Measurements from ENCODE around the gene LRRC4C. TPM values are rescaled to one million over a fixed set of nuclear protein-coding genes. Genes with fewer than 3 reads are reported as not detected.

The LRRC4C gene
- total RNA-seq, 1 donor from 2014 or later: 0.41 TPM

- no peak for TF ChIP-seq CTCF (IDR thresholded peaks at IDR 0.05; ENCODE audit: borderline replicate concordance)
- Histone ChIP-seq H3K4me1 (no peaks in the 10 kb centered on the region), H3K27ac (replicated peaks) (no peak overlapping the region), H3K4me3 (no peak overlapping the region), H3K9me3 (replicated peaks) (peaks cover 11% of the 10 kb centered on the region), H3K27me3 (ENCODE audit: low read depth) (no peaks in the 10 kb centered on the region), H3K36me3 (no peaks in the 10 kb centered on the region)
- no peak for DNase-seq
- intact Hi-C loops (cut with micrococcal nuclease): no loop called here
These were observed 138.8 kb downstream of the LRRC4C start for GRCh38 chr11:41320653-41321052.

GRCh38 chr11:41320238-41320637 lies 139.2 kb downstream of the LRRC4C start:
- H3K27ac ChIP-seq (replicated peaks): no peak overlapping the region
- DNase-seq: no peak

GRCh38 chr11:41319434-41319833 lies 140.0 kb downstream of the LRRC4C start:
- Histone ChIP-seq H3K9me3 (replicated peaks) (peaks cover 11% of the 10 kb centered on the region), H3K27me3 (ENCODE audit: low read depth) (no peaks in the 10 kb centered on the region), H3K27ac (replicated peaks) (no peak overlapping the region), H3K36me3 (no peaks in the 10 kb centered on the region), H3K4me1 (no peaks in the 10 kb centered on the region), H3K4me3 (no peak overlapping the region)
- intact Hi-C loops (cut with micrococcal nuclease): no loop called here
- TF ChIP-seq CTCF (IDR thresholded peaks at IDR 0.05; ENCODE audit: borderline replicate concordance): no peak
- no peak for DNase-seq

More at GRCh38 chr11:41320238-41320637, 139.2 kb downstream of the LRRC4C start:
- Histone ChIP-seq H3K9me3 (replicated peaks) (peaks cover 11% of the 10 kb centered on the region), H3K27me3 (ENCODE audit: low read depth) (no peaks in the 10 kb centered on the region), H3K4me1 (no peaks in the 10 kb centered on the region), H3K36me3 (no peaks in the 10 kb centered on the region), H3K4me3 (no peak overlapping the region)
- TF ChIP-seq CTCF (IDR thresholded peaks at IDR 0.05; ENCODE audit: borderline replicate concordance): no peak
- intact Hi-C loops (cut with micrococcal nuclease): no loop called here

GRCh38 chr11:41316751-41317150 lies 142.7 kb downstream of the LRRC4C start:
- TF ChIP-seq CTCF (IDR thresholded peaks at IDR 0.05; ENCODE audit: borderline replicate concordance): no peak
- H3K9me3 ChIP-seq (replicated peaks): peaks cover 11% of the 10 kb centered on the region
- intact Hi-C loops (cut with micrococcal nuclease): no loop called here

GRCh38 chr11:41313226-41313625 lies 146.2 kb downstream of the LRRC4C start:
- DNase-seq: no peak
- no peaks in the 10 kb centered on the region for H3K27me3 ChIP-seq (ENCODE audit: low read depth)
- no peaks in the 10 kb centered on the region for H3K9me3 ChIP-seq (replicated peaks)
- intact Hi-C loops (cut with micrococcal nuclease): no loop called here
- no peak overlapping the region for H3K4me3 ChIP-seq
- no peaks in the 10 kb centered on the region for H3K36me3 ChIP-seq
- no peak for TF ChIP-seq CTCF (IDR thresholded peaks at IDR 0.05; ENCODE audit: borderline replicate concordance)
- no peak overlapping the region for H3K27ac ChIP-seq (replicated peaks)
- no peaks in the 10 kb centered on the region for H3K4me1 ChIP-seq

More at GRCh38 chr11:41316751-41317150, 142.7 kb downstream of the LRRC4C start:
- Histone ChIP-seq H3K4me1 (no peaks in the 10 kb centered on the region), H3K4me3 (no peak overlapping the region), H3K36me3 (no peaks in the 10 kb centered on the region), H3K27me3 (ENCODE audit: low read depth) (no peaks in the 10 kb centered on the region), H3K27ac (replicated peaks) (no peak overlapping the region)
- DNase-seq: no peak

- no peak overlapping the region for H3K4me3 ChIP-seq
- no peaks in the 10 kb centered on the region for H3K9me3 ChIP-seq (replicated peaks)
- no peaks in the 10 kb centered on the region for H3K27me3 ChIP-seq (ENCODE audit: low read depth)
- H3K27ac ChIP-seq (replicated peaks): no peak overlapping the region
- H3K36me3 ChIP-seq: no peaks in the 10 kb centered on the region
- TF ChIP-seq CTCF (IDR thresholded peaks at IDR 0.05; ENCODE audit: borderline replicate concordance): peak; percentile 12
- no peaks in the 10 kb centered on the region for H3K4me1 ChIP-seq
- intact Hi-C loops (cut with micrococcal nuclease): no loop called here
- DNase-seq: no peak
These were observed 149.7 kb downstream of the LRRC4C start for GRCh38 chr11:41309716-41310115.

All from left ventricle myocardium inferior (tissue), 1 donor.